A172 (cell line): ENCODE results near the gene CACNA2D2. TPM values are rescaled to one million over a fixed set of nuclear protein-coding genes. Genes with fewer than 3 reads are reported as not detected.

Experiments
- DNase-seq: peaks from one replicate; pipeline ENCODE4 v3.0.0-alpha.2; 2015; ENCODE audit warnings: low spot score
- total RNA-seq: library from RNA; depleted of rRNA; stranded (reverse); fragments of >200 nt; shearing (Covaris generic); gene quantifications from 2 replicates; pipeline ENCODE4 v1.2.3, GENCODE V29; 2014

CACNA2D2 gene
- total RNA-seq, 1 experiment from 2014 or later = 0.26 TPM

DNA sequence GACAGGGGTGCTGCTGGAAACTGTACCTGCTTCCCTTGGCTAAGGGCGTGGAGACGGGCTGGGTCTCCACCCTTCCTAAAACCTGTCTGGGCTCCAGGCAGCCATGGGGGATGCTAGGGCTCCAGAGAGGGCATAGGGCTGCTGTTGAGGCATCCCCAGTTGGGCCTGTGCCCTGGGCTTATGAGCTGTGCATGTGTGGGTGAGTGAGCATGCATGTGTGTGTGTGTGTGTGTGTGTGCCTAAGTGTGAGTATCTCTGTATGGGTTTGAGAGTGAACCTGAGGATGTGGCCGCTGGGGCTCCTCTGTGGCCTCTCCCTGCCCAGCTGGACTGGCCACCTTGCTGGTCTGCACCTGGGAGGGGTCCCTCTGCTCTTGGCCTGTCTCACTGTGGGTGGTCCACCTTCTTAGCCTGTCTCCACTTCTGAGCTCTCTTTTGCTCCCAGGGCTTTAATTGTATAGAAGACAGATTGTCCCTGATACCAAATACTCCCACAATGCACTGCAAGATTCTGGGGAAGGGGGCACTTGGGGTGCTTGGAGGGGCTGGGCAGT is 132.2 kb downstream of the CACNA2D2 start:
- no peak for DNase-seq

DNA sequence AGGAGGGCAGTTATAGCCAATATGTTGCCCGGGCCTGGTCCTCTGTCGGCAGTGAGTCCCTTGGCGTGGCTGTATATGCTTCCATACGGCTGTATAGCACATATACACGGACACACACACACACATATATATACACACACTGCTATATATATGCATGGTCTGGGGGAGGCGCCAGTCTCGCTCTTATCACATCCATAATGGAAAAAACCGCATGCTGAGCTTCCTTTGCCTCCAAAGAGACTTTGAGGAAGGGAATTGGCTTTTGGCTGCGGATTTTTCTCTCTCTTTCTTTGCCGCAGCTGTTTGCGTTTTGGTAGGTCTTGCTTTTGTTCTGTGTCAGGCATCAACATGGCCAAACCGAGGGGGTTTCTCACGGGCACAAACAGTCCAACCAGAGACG is 132.8 kb downstream of the CACNA2D2 start:
- DNase-seq = peak; percentile 26

DNA sequence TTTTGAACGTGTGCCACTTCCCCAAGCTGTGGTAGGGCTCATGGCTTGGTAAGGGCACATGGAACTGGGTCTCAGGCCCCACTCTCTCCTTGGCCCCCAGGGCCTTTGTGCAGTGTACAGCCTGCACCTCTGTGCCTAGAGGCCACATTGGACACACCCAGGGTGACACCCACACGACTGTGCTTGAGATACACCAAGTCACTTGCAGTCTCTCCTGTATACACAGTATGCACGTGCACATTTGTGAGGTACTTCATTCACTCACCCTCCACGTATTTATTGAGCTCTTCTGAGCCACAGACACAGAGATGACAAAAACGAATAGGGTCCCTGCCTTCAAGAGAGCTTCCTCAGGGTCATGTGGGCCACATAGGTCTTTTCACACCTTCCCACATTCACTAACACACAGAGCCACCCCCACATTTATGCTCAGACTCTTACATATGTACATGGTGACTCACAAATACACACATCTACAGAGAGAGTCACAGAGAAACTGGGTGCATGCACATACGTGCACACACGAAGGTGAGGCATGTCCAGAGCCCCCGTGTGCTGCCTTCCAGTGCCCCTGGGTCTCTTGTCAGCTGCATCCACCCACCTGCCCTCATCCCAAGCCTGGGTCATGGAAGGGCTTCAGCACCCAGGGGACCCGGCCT is 134.3 kb downstream of the CACNA2D2 start:
- no peak for DNase-seq

DNA sequence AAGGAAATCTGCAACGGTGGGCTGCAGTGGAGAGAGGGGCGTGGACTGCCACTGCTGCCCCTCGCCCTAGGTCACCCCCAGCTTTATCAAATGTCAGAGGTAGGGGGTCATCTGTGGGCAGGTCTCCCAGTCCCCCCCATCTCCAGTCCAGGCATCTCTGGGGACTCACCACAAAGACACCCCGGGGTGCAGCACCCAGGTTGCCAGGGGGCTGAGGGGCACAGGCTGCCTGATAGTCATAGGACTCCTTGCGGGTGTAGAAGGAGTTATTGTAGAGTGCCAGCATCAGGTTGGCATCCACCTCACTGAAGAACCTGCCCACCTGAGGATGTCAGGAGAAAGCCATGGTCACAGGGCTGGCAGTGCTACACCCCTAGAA is 137.6 kb downstream of the CACNA2D2 start:
- DNase-seq = no peak

DNA sequence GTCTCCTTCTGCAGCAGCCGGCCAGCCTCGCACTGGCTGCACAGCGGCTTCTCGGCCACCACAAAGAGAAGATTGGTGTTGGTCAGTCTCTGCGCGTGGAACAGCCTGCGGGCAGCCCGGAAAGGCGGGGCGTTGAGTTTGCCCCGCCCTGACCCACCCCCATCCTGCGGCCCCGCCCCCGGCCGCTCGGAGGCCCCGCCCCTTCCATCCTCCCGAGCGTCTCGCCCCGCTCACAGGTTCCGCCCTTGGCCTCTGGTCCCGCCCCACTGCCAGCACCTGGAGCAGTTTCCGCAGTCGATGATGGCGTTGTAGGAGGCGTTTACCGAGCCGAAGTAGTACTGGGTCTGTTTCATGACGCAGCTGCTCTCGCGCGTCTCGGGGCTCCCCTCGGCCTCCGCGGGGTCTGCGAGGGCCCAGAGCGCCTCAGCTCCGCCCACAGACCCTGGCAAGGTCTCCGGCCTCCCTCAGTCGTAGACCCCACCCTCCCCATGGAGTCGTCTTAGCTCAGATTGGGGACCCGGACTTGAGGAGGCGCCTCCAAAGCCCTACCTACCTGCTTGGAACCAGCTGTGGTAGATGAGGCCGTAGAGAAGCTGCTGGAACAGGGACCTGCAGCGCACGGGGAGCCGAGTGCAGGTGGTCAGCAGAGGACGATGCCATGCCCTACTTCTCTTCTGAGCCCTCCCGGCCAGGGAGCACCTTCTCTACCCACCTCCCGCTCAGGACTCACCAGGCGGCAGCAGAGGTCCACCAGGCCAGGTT is 138.2 kb downstream of the CACNA2D2 start:
- DNase-seq = no peak

DNA sequence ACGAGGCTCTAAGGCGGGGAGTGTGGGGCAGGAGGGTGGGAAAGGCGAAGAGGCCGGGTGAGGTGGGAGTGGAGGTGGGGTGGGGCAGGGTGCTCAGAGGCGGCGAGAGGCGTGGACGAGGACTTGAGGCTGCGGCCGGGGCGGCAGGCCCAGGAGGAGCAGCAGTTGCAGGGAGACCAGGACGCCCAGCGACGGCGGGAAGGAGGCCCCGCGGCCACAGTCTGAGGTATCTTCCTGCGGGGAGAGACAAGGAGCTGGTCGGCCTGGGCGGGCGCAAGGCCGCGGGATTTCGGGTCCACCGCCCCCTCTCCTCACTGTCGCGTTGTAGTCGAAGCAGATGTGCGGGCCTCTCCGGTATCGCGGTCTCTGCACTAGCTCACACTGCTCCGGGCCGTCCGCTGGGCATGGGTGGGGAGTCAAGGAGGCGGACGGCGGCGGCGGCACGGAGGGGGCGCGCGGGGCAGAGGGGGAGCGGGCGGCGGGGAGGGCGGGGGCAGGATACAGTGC is 138.8 kb downstream of the CACNA2D2 start:
- no peak for DNase-seq

DNA sequence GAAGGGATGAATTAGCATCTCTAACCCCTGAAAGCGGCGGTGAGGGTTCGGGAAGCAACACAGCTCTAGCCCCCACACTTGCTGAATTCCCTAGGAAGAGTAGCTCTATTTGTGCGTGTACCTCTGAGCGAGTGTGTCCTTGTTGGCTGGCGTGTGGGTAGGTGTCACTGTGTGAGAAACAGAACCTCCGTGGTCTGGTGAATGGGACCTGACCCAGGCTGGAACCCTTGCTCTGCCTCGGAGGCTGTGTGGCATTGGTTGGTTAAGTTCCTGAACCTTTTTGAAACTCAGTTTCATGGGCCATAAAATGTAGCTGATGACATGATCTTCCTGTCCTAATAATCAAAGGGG is 143.7 kb downstream of the CACNA2D2 start:
- no peak for DNase-seq

DNA sequence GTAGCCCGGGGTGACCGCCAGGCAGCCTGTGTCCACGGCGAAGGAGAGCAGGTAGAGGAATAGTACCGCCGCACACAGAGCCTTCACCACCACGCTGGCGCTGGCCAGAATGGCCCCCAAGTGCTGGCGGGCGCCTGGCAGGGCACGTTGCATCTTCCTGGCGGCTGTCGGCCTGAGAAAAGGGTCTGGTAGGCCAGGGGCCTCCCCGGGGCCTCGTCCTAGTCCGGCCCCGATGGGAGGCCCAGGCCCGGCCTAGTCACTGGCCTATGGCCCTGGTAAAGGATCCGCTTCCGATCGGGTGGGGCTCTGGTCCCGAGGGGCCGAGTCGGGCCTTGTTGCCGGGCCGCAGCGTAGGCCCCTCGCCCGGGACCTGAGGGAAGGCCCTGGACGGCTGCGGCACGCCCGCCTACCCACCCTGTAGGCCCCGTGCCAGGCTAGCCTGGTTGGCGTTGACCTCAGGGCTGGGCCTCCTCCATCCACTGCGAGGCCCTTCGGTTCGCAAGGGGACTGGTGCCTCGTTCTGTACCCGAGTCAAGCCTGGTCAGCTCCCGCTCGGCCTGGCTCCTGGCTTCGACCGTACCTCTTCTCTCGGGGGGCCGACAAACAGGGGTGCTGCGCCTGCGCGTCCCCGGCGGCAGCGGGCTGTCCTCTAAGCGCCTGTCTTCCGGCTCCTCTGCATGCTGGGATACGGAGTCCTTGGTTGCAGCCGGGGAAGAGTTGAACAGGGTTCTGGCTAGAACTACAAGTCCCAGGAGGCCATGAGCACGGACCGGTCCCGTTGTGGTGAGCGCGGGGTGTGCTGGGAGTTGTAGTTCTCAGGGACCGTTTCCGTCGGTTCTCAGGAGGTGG is 144.3 kb downstream of the CACNA2D2 start, which contains the start of gene TMEM115:
Gene TMEM115 (minus strand): TSS at position 611 of the 849 bp plus-strand sequence. CDS start 458 bp downstream, at position 153.
- peak; percentile 94 for DNase-seq

DNA sequence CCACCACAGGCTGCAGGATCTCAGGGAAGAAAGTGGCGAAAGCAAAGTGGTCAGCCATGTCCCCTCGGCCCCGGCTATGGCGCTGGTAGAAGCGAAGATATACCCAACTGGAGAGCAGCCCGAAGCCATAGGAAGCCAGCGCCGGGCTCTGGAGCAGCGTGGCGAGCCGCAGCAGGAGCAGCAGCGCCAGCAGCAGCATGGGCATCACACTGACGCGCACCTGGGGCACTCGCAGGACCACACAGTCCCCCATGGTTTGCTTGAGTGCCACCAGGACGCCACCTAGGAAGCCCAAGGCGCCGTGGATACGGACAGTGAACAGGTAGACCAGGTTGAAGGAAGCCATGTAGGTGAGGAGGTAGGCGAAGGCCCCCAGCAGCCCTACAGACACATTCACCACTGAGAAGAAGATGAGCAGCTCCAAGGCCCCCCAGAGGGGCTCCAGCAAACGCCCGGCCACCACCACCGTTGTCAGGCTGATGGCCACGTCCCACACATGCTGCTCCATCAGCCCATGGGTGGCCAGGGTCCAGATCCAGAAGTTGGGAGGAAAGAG is 145.0 kb downstream of the CACNA2D2 start:
- no peak for DNase-seq

DNA sequence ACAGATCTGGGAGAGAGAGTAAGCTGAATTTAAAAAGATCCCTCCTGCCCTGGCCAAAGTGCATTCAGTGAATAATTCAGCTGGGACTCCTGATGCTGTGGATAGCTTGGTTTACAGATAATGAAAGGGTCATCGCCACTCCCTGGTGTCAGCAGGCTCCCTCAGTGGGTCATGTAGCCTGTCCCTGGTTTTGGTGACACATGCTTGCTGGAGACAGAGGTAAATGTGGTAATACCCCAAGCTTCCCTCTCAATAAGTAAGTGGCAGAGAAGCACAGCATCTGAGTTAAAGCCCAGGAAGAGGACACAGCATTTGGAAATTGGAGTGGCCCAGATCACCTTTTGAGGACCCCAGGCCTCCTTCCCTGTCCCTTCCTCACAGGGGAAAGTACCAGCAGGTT is 146.0 kb downstream of the CACNA2D2 start:
- no peak for DNase-seq

DNA sequence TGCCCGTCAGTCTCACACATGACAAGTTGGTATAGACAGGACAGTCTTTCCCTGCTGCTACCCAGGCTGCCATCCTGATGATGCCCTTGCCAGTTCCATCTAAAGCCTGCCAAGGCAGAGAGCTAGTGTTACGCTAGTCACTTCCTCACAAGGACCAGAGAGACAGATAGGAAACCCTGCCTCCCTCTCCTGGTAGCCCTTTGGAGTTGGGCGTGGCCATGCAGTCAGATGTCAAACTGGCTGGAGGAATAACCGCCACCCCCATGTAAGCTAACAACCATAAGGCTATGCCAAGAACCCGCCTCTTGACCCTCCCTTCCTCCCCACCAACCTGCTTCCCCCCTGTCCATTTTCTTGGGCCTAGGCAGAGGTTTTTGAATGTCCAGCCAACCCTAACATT is 146.9 kb downstream of the CACNA2D2 start:
- peak; percentile 36 for DNase-seq

DNA sequence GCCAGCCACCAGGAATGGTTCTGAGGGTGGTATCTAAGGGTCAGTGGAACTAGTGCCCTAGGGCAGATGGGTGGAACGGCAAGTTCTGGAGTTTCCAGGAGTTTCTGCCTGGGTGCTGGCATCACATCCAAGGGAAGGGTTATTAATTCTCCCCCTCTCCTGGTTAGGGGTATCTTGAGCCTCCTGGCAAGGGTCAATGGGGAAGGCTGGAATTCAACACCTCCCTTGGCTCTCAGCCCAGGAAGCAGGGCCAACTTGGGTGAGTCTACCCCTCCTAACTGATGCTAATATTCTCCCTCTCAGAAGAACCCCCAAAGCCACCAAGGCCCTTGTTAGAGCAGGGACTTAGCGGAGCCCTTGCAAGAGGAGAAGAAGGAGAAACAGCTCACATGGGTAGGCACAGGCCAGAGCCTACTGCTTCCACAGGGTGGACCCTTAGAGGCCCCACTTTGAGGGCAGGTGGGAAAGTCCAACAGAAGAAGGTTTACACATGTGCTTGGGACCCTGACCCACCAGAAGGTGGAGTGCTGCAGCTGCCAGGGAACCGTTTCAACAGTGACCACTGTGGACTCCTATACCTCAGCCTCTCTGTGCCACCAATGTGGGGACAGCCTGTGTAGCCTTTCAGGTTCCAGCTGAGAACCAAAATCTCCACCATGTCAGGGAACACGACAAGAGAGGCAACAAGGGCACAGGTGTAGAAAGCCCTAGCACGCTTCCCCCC is 147.4 kb downstream of the CACNA2D2 start:
- no peak for DNase-seq

DNA sequence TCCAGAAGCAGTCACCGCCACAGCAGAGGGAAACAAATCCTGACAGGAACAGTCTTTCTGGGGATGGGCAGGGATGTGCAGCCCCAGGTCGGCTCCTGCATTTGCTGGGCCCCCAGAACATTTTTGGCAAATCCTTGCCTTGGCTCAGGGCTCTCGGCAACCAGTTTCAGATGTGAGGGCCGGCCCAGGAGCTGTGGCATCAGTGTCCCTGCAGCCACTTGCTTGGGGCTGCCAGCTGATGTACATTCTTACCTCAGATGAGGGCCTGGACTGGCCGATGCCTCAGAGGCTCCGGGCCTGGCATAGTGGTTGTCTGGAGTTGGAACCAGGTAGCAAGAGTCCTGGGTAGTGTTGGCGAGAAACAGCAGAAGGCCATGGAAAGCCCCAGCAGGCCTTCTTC is 148.6 kb downstream of the CACNA2D2 start:
- DNase-seq = no peak

DNA sequence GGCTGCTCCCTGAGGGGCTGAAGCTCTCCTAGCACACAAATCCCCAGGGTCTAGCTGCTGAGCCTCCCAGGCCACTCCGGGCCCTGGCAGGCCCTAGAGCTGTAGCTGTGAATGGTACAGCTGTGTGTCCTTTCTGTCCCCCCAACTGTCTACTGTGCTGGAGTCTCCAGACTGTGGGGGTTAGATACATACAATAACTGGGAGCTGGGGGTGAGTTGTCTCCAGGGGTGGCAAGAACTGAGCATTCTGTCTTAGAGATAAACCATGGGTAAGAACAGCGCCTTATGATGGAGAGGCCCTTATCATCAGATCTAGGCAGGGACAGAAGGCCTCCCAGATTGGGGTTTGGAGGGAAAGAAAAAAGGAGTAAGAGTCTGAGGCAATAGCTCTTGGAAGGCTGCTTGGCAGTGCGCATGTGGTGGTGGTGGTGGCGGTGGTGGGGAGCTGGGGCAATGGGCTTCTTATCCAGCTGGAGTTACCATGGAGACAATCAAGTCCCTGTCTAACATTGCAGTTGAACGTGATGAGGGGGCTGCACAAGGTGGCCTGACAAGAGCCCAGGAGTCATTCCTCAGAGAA is 149.2 kb downstream of the CACNA2D2 start:
- no peak for DNase-seq

DNA sequence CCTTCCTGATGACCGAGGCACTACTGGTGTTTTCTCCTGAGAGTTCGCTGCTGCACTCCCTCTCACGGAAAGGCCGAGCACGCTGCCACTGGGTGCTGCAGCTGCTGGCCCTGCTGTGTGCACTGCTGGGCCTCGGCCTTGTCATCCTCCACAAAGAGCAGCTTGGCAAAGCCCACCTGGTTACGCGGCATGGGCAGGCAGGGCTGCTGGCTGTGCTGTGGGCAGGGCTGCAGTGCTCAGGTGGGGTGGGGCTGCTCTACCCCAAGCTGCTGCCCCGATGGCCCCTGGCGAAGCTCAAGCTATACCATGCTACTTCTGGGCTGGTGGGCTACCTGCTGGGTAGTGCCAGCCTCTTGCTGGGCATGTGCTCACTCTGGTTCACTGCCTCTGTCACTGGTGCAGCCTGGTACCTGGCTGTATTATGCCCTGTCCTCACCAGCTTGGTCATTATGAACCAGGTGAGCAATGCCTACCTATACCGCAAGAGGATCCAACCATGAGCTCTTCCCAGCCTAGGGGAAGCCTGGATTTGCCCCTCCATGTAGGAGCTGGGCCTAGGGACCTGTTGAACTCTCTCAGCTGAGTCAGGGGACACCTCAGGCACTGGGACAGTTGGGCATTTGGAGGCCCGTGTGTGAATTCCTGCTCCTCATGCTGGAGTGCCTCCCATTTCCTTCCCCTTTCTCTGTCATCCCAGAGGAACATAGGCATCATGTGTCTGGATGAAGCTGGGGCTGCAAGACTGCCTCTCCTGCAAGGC is 150.0 kb downstream of the CACNA2D2 start:
- DNase-seq = no peak

DNA sequence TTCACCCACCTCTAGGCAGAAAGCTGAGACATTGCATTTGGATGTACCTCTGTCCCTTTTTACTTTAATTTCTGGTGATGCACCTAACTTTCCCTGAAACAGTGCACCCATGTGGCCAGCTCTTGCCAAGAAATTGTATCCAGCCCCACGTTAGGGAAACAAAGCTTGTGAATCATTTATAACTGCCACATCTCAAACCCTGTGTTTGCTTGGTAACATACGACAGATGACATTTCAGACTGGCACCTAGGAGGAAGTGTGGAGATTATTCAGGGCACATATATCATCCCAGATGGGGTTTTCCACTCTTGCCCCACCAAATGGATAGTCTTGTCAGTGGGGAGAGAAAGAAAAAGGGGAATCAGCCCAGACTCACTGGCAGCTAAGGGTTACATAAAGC is 150.7 kb downstream of the CACNA2D2 start:
- DNase-seq = no peak

DNA sequence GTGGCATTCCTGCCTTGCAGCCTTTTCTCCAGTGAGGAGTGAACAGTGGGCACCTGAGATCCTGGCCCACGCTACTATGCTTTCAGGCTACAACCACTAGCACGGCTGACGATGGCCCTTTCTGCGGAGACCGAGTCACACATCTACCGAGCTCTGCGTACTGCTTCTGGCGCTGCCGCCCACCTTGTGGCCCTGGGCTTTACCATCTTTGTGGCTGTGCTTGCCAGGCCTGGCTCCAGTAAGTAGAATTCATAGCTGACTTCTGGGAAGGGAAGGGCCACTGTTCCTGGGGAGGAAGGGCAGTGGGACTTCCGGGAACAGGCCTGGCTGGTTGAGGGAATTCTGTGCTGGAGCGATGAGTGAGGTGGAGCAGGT is 152.1 kb downstream of the CACNA2D2 start:
- no peak for DNase-seq

DNA sequence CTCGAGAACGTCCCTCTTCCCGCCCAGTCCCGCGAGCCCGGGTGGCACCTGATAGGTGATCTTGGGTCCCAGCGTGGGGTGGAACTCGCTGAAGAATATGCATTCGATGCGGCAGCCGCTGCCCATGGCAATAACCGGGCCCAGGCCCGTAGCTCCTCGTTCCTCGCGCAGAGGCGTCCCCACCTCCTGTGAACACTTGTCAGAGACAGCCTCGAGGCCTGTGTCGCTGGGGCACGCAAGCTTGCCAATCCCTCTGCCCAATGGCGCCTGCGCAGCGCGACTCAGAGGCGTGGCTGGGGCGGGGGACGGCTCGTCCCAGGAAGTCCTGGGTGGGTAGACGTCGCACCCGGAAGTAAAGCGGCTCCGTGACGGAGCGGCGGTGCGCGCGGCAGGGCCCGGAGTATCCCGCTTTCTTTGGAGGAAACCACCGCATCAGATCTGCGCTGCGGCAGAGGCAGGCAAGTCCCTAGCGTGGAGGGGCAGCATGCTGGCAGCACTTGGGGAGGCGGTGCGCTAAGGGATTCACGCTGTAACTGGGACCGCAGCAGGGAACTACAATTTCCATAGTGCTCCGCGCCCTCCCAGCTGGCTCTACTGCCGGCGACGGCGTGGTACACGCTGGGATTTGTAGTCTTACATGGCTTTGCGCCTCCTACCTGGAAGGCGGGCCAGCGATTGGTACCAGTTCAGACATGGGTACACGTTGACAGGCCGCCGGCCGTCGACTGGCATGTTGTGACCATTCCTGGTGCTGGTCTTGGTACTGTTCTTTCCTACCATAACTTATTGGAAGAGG is 152.7 kb downstream of the CACNA2D2 start, which contains the start of the genes CYB561D2 and NPRL2:
Gene CYB561D2 (plus strand): TSS at position 336 of the 796 bp plus-strand sequence. CDS start 572 bp downstream, outside the sequence.
Gene NPRL2 (minus strand): TSS at position 249 of the 796 bp plus-strand sequence. CDS start 123 bp downstream, at position 126.
- DNase-seq = peak; percentile 90

DNA sequence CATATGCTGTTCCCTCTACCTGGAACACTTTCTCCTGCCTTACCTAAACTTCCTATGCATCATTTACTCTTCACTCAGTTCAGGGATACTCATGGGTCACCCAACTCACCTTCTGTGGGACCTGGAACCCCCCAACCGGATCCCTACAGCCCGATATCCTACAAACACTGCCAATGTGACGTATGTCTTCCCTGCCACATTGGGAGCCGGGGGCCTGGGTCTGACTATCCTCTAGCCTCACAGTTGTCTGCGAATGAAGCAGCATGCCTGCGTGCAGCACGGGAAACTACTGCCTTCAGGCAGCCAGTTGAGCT is 153.3 kb downstream of the CACNA2D2 start:
- no peak for DNase-seq
